Activated CD4-positive, alpha-beta T cell treated with anti-CD3 and anti-CD28 coated beads, Interleukin-2, amount 10 ng/mL, durations not matched to agents 24 days and 14 days (primary cell): ENCODE results near the gene CAVIN3. TPM values are rescaled to one million over a fixed set of nuclear protein-coding genes. Genes with fewer than 3 reads are reported as not detected.

Experiments
- DNase-seq: peaks from one replicate; pipeline ENCODE4 v3.0.0; 2022
- H3K27ac Mint-ChIP-seq: one replicate; pipeline ENCODE4 v1.8.0; 2022; ENCODE audit warnings: mild to moderate bottlenecking, mixed read lengths
- H3K27me3 Mint-ChIP-seq: one replicate; pipeline ENCODE4 v1.8.0; 2022; ENCODE audit warnings: mixed read lengths
- H3K36me3 Mint-ChIP-seq: one replicate; pipeline ENCODE4 v1.8.0; 2022; ENCODE audit warnings: low read depth, mild to moderate bottlenecking, mixed read lengths
- H3K4me1 Mint-ChIP-seq: one replicate; pipeline ENCODE4 v1.8.0; 2021; ENCODE audit warnings: mixed read lengths
- H3K4me3 Mint-ChIP-seq: one replicate; pipeline ENCODE4 v1.8.0; 2022; ENCODE audit warnings: mild to moderate bottlenecking, moderate library complexity, mixed read lengths
- H3K9me3 Mint-ChIP-seq: one replicate; pipeline ENCODE4 v1.8.0; 2021; ENCODE audit warnings: mixed read lengths
- intact Hi-C: fragments of 100-400 bp; cut with micrococcal nuclease; formaldehyde crosslinking; loops from one replicate; pipeline ENCODE4 v1.15.1; 2023
- total RNA-seq: library from RNA; stranded (reverse); gene quantifications from 2 replicates; pipeline ENCODE4 v1.2.3, GENCODE V29; 2022

The CAVIN3 gene
- total RNA-seq, 1 donor from 2014 or later: 35.7 TPM

DNA sequence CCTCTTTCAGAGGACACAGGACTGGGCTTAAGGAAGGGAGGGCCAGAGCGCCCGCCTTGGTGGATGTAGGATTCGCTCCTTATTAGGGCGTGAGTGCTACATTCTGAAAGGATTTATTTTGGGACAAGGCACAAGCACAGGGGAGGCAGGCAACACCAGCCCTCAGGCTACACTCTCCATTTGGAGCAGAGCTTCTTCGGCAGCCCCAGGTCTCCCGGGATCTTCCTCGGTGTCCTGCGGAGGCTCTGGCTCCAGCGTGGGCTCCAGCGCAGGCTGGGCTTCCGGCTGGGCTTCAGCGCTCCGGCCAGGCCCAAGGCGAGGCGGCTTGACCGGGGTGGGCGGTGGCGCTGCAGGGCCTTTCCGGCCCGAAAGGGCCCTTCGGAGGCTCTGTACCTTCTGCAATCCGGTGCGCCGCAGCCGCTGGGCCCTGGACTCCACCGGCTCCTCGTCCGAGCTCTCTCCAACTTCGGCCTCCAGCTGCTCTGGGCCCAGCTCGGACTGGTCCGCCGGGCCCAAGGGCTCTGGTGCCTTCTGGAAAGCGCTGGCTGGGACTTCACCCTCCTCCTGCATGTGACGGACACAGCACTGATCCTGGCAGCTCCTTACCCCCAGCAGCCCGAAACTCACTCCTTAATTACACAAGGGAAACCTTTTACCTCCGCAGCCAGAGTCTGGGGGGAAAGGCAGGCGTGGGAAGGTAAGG lies 1.1 kb downstream of the CAVIN3 start:
- DNase-seq: no peak
- Mint-ChIP-seq H3K27me3 (peaks cover 27% of the 10 kb centered on the region), H3K4me3 (peak overlapping the region; percentile 88), H3K9me3 (no peaks in the 10 kb centered on the region), H3K27ac (peak overlapping the region; percentile 91), H3K36me3 (peaks cover 7% of the 10 kb centered on the region), H3K4me1 (peaks cover 46% of the 10 kb centered on the region)
- intact Hi-C loops: no loop called here

DNA sequence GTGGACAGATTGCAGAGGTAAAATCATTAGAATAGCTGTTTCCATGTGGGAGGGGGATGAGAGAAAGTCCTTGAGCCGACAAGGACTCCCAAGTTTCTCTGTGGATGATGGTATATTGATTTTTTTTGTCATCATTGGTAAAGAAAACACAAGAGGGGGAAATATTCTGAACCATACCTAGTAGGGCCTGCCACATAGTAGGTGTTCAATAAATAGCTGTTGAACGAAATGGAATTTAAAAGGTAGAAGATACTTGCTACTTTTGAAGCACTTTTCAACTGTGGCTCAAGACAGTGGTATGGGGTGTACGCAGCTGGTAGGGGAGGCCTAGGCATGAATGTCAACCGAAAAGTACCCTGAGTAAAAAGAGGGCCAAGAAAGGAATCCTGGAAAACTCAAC lies 2.1 kb downstream of the CAVIN3 start:
- Mint-ChIP-seq H3K36me3 (peaks cover 7% of the 10 kb centered on the region), H3K27ac (peak overlapping the region; percentile 73), H3K27me3 (peaks cover 35% of the 10 kb centered on the region), H3K4me3 (peak overlapping the region; percentile 71), H3K9me3 (no peaks in the 10 kb centered on the region), H3K4me1 (peaks cover 42% of the 10 kb centered on the region)
- intact Hi-C loops: no loop called here
- no peak for DNase-seq

DNA sequence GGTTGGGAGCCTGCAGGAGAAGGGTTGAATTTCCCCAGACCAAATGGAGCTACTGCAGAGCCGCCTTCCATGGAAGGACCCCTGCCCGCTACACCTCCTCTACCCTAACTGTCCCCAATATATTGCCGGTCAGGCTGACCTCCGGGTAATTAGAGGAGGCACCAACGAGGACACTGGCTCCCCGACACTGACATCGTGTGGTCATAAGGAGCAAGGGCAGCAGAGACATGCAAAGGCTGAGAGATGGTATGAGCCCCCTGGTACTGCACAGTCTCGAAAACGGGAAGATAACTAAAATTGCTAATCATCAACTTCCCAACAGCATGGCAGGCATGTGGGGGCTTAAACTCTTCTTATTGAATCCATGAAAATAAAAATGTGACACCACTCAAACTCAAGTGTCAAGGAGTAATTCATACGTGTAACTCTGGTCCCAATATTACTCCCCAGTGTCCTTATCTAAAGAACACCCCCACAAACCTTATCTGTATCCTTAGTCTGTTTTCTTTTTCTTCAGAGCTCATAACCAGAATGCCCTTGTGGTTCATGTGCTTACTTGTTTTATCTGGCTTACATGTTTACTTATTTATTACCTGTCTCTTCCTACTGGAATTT lies 4.4 kb downstream of the CAVIN3 start:
- Mint-ChIP-seq H3K4me3 (no peak overlapping the region), H3K36me3 (peaks cover 7% of the 10 kb centered on the region), H3K27me3 (peaks cover 47% of the 10 kb centered on the region), H3K4me1 (peaks cover 25% of the 10 kb centered on the region), H3K9me3 (no peaks in the 10 kb centered on the region), H3K27ac (no peak overlapping the region)
- DNase-seq: peak; percentile 80
- intact Hi-C loops: loop anchor here (1.0 kb wide), 1 partner anchor 65 kb away; no protein-coding TSS in a partner anchor

DNA sequence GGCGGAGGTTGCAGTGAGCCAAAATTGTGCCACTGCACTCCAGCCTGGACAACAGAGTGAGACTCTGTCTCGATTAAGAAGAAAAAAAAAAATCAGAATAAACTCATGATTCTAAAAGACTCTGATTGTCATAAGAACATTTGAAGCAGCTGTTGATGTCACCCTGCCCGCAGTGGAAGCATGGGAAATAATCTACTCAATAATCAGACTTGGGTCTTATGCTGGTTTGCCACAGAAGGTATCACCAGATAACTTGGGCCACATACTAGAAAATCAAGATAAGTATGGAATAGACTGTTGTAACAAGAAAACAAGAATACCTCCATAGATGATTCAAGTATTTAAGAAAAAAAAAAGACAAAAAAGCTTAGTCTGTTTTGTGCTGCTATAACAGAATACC lies 8.2 kb downstream of the CAVIN3 start:
- DNase-seq: no peak
- intact Hi-C loops: no loop called here
- Mint-ChIP-seq H3K4me3 (no peak overlapping the region), H3K27me3 (peaks cover 54% of the 10 kb centered on the region), H3K36me3 (no peaks in the 10 kb centered on the region), H3K9me3 (no peaks in the 10 kb centered on the region), H3K4me1 (peaks cover 4% of the 10 kb centered on the region), H3K27ac (no peak overlapping the region)

DNA sequence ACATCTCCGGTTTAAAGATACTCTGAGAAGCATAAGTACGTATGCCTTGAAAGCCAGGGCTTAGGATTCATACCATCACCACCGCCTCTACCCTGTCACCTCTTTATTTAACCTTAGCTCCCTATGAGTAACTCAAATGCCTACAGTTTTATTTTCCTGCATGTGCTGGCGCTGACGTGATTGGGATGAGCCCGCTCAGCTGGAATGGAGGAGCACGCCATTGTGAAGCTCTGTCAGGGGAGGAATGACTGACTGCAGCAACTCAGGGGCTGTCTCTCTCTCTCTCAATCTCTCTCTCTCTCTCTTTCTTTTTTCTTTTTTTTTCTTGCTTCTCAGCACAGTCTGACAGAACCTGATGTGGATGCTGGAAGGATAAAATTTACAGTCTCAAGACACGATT lies 12.4 kb downstream of the CAVIN3 start:
- Mint-ChIP-seq H3K9me3 (no peaks in the 10 kb centered on the region), H3K4me1 (no peaks in the 10 kb centered on the region), H3K27me3 (peaks cover 48% of the 10 kb centered on the region), H3K27ac (no peak overlapping the region), H3K36me3 (no peaks in the 10 kb centered on the region), H3K4me3 (no peak overlapping the region)
- DNase-seq: no peak
- intact Hi-C loops: no loop called here

DNA sequence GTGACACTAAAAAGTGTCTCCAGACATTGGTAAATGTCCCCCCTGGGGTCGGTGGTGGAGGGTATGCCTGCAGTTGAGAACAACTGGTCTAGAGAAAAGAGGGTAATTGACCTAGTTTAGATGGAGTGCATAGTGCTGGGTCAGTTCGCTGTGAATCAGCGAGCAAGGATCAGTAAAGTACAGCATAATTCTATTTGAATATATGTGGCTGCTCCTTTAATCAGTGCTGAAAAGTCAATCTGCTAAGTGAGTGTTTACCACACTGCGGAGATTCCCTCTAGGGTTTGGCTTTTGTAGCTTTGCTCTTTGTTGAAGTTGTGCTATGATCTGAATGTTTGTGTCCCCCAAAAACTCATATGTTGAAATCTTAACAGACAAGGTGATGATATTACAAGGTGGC lies 15.0 kb downstream of the CAVIN3 start:
- Mint-ChIP-seq H3K27ac (no peak overlapping the region), H3K27me3 (peaks cover 39% of the 10 kb centered on the region), H3K4me3 (no peak overlapping the region), H3K9me3 (no peaks in the 10 kb centered on the region), H3K36me3 (no peaks in the 10 kb centered on the region), H3K4me1 (no peaks in the 10 kb centered on the region)
- DNase-seq: no peak
- intact Hi-C loops: no loop called here

DNA sequence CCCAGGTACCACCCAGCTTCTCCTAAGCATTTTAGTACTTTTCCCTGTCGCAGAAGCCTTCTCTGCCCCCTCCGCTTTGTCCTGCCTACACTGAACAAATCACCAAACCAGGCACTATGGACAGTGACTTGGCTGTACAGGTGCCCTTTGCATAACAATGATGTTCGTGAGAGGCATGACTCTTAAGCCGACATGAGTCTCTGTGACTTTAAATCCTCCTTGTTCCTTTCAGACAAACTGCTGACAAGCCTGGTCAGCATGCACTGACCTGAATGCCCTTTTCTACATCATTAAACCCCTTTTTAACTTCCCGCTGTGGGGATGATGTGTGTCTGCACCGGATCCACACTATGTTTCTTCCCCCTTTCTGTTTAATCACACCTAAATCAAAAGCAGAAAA lies 16.6 kb downstream of the CAVIN3 start:
- no peaks in the 10 kb centered on the region for H3K9me3 Mint-ChIP-seq
- no peaks in the 10 kb centered on the region for H3K4me1 Mint-ChIP-seq
- intact Hi-C loops: no loop called here
- no peak overlapping the region for H3K27ac Mint-ChIP-seq
- H3K27me3 Mint-ChIP-seq: peaks cover 34% of the 10 kb centered on the region
- H3K36me3 Mint-ChIP-seq: no peaks in the 10 kb centered on the region
- no peak for DNase-seq
- no peak overlapping the region for H3K4me3 Mint-ChIP-seq

DNA sequence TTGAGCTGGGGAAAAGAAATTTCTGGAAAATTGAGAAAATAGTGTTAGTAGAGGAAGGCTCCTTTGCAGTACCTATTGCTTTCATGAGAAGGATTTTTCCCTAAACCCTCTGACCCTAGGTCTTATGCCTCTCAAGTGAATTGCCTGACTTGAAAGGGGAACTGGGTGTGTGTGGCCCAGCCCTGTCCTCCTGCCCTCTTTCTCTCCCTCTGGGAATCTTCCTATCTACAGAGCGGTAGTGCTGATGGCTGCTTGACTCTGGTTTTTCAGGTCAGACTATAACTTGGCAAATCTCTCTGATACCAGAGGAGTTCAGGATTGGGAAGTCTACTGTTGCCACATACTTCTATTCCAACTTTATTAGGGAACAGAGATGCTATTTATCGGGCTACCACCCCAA lies 19.2 kb downstream of the CAVIN3 start:
- DNase-seq: no peak
- Mint-ChIP-seq H3K27me3 (peaks cover 17% of the 10 kb centered on the region), H3K4me3 (no peak overlapping the region), H3K9me3 (no peaks in the 10 kb centered on the region), H3K4me1 (no peaks in the 10 kb centered on the region), H3K36me3 (no peaks in the 10 kb centered on the region), H3K27ac (no peak overlapping the region)
- intact Hi-C loops: no loop called here

DNA sequence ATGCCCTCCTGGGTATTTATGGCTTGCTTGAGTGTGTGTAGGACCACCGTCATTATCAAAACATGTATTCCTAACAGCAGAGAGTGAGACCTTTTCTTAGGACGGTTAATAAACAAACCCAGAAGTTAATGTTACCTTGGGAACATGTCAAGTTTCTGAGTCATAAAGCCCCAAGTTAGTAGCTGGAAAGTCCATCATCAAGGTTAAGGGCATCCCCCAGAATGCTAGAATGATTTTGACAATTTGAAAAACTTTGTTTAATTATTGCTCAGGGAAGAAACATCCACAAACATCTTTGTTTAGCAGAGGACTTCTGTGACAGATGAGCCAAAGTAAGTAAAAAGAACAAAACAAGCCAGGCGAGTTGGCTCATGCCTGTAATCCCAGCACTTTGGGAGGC lies 20.0 kb downstream of the CAVIN3 start:
- intact Hi-C loops: no loop called here
- H3K36me3 Mint-ChIP-seq: no peaks in the 10 kb centered on the region

DNA sequence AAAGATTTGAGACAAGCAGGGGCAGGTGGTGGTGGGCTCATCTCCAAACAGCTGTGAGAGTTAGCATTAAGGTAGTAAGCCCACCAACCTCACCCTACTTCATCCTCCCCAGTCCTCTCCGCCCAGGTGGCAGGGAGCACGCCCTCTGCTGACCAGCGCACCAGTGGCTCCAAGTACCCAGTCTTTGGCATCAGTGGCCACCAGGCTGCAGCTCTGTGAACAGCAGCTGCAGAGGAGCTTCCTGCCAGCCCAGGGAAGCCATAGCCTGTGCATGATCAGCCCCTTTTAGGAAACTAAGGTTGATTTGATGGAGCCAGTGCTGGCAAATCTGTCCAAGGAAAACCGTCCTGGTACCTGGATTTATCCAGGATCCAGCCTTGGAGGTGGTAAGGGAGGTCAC lies 21.7 kb downstream of the CAVIN3 start:
- Mint-ChIP-seq H3K9me3 (no peaks in the 10 kb centered on the region), H3K27ac (no peak overlapping the region), H3K4me3 (no peak overlapping the region), H3K4me1 (no peaks in the 10 kb centered on the region), H3K36me3 (no peaks in the 10 kb centered on the region), H3K27me3 (peaks cover 11% of the 10 kb centered on the region)
- intact Hi-C loops: loop anchor here (1.0 to 2.0 kb wide), 2 partner anchors 55 to 64 kb away; no protein-coding TSS in a partner anchor
- no peak for DNase-seq

More for the DNA sequence above, 20.0 kb downstream of the CAVIN3 start:
- Mint-ChIP-seq H3K27ac (no peak overlapping the region), H3K4me3 (no peak overlapping the region), H3K9me3 (no peaks in the 10 kb centered on the region), H3K27me3 (peaks cover 13% of the 10 kb centered on the region), H3K4me1 (no peaks in the 10 kb centered on the region)
- no peak for DNase-seq

DNA sequence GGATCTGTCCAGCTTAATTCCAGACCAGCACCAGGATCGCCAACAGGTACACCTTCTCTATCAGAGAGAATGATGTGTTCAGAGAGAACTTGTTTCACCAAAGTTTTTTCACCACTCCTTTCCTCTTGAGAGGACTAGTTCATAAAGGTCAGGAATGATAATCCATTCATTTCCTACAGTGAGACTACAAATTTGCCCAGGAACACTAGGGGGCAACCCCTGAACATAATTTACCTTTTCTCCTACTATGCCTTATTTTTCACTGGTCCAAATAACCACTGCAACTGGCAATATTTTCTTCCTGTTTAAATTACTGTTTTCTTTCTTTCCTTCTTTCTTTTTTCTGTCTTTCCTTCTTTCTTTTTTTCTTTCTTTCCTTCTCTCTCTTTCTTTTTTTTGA lies 22.5 kb downstream of the CAVIN3 start:
- H3K4me3 Mint-ChIP-seq: no peak overlapping the region
- H3K27me3 Mint-ChIP-seq: peaks cover 15% of the 10 kb centered on the region
- intact Hi-C loops: loop anchor here (1.0 to 2.0 kb wide), 2 partner anchors 55 to 65 kb away; no protein-coding TSS in a partner anchor
- no peak for DNase-seq
- no peak overlapping the region for H3K27ac Mint-ChIP-seq
- H3K4me1 Mint-ChIP-seq: no peaks in the 10 kb centered on the region
- H3K36me3 Mint-ChIP-seq: no peaks in the 10 kb centered on the region
- no peaks in the 10 kb centered on the region for H3K9me3 Mint-ChIP-seq

DNA sequence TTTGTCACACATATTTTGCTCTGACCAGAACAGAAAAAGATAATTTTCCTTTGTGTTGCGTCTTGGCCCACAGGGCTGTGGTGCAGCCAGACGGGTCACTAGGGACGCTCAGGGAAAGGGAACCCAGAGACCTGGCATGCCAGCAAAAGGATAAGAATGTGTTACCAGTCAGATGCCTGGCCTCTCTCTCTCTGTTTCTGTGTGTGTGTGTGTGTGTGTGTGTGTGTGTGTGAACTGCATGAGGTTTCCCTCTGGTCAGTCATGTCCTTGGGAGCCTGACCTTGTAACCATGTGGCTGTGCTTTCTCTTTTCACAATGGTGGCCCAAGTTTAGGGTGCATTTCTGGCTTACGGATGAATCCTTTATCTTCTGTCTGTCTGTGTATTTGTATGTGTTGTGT lies 35.3 kb downstream of the CAVIN3 start:
- peaks cover 60% of the 10 kb centered on the region for H3K27me3 Mint-ChIP-seq
- no peaks in the 10 kb centered on the region for H3K36me3 Mint-ChIP-seq
- no peak for DNase-seq
- no peak overlapping the region for H3K27ac Mint-ChIP-seq
- intact Hi-C loops: no loop called here
- no peak overlapping the region for H3K4me3 Mint-ChIP-seq
- no peaks in the 10 kb centered on the region for H3K9me3 Mint-ChIP-seq
- no peaks in the 10 kb centered on the region for H3K4me1 Mint-ChIP-seq

DNA sequence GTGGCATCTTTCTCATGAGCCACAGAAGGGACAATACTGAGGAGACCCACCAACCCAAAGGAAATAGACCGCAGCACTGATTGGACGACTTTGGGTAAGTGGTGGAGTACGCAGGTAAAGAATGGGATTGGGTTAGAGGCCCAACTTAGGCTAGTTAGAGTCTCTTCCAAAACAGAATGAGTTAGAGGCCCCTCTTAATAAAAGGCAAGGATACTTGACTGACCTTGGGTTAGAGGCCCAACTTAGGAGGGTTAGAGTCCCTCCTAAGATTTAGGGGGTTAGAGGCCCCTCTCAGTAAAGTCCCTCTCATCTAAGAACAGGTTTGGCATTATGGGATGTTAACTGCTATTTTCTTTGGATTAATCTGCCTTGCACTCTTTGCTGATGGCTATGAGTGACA lies 36.1 kb downstream of the CAVIN3 start:
- intact Hi-C loops: no loop called here
- no peaks in the 10 kb centered on the region for H3K4me1 Mint-ChIP-seq
- H3K9me3 Mint-ChIP-seq: no peaks in the 10 kb centered on the region
- H3K27ac Mint-ChIP-seq: no peak overlapping the region
- H3K36me3 Mint-ChIP-seq: no peaks in the 10 kb centered on the region
- H3K27me3 Mint-ChIP-seq: peaks cover 54% of the 10 kb centered on the region
- no peak overlapping the region for H3K4me3 Mint-ChIP-seq
- DNase-seq: no peak

DNA sequence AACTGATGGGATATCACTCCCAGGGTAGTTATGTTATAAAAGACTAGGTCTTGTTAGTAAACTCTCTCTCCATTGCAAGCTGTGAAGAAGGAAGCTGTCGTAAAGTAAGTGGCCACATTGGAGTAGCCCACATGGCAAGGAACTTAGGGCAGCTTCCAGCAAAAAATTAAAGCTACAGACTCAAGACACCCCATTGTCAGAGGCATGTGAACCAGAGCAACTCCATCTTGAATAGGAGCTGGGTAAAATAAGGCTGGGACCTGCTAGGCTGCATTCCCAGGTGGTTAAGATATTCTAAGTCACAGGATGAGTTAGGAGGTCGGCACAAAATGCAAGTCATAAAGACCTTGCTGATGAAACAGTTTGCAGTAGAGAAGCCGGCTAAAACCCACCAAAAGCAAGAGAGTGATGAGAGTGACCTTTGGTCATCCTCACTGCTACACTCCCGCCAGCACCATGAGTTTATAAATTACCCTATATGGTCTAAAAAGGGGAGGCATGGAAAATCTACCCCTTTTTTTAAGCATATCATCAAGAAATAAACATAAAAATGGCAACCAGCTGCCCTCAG lies 36.8 kb downstream of the CAVIN3 start:
- H3K36me3 Mint-ChIP-seq: no peaks in the 10 kb centered on the region
- H3K27me3 Mint-ChIP-seq: peaks cover 52% of the 10 kb centered on the region
- H3K27ac Mint-ChIP-seq: no peak overlapping the region
- H3K4me1 Mint-ChIP-seq: no peaks in the 10 kb centered on the region
- no peaks in the 10 kb centered on the region for H3K9me3 Mint-ChIP-seq
- DNase-seq: no peak
- intact Hi-C loops: no loop called here
- H3K4me3 Mint-ChIP-seq: no peak overlapping the region
